Measurements from ENCODE around the gene CHID1. TPM values are rescaled to one million over a fixed set of nuclear protein-coding genes. Genes with fewer than 3 reads are reported as not detected.

CHID1 gene
- total RNA-seq, 1 donor from 2014 or later, result 74.6 TPM

GRCh38 chr11:942823-943222 is 32.2 kb upstream of the CHID1 start:
- Histone ChIP-seq H3K4me2 (ENCODE audit: low read length) (peak overlapping the region; percentile 44), H3K27ac (ENCODE audit: low read depth, low read length) (peak overlapping the region; percentile 54), H3K36me3 (ENCODE audit: insufficient read depth, low read length) (peaks cover 2% of the 10 kb centered on the region), H2AFZ (ENCODE audit: low read depth, low read length) (peak overlapping the region; percentile 34), H4K20me1 (ENCODE audit: insufficient read depth, low read length) (peaks cover 93% of the 10 kb centered on the region), H3K9ac (ENCODE audit: low read length) (peak overlapping the region; percentile 61), H3K9me3 (ENCODE audit: insufficient read depth, low read depth, low read length) (no peaks in the 10 kb centered on the region), H3K27me3 (ENCODE audit: insufficient read depth, low read length) (no peaks in the 10 kb centered on the region), H3K79me2 (ENCODE audit: insufficient read depth, low read length) (peaks cover 83% of the 10 kb centered on the region), H3K4me1 (ENCODE audit: insufficient read depth, low read length) (peaks cover 13% of the 10 kb centered on the region), H3K4me3 (ENCODE audit: insufficient read depth, low read depth, low read length) (no peak overlapping the region)
- Mint-ChIP-seq H3K27ac (ENCODE audit: unreplicated experiment) (peak overlapping the region; percentile 98), H3K36me3 (ENCODE audit: low read depth, unreplicated experiment) (peaks cover 8% of the 10 kb centered on the region), H3K9me3 (ENCODE audit: unreplicated experiment) (no peaks in the 10 kb centered on the region), H3K4me1 (ENCODE audit: low read depth, unreplicated experiment) (peaks cover 54% of the 10 kb centered on the region), H3K27me3 (ENCODE audit: low read depth, unreplicated experiment) (no peaks in the 10 kb centered on the region), H3K4me3 (ENCODE audit: unreplicated experiment) (peak overlapping the region; percentile 74)
- FAIRE-seq (no peak), DNase-seq (ENCODE audit: low read depth) (peak; percentile 76)
- no peak for TF ChIP-seq CTCF (IDR thresholded peaks at IDR 0.05; ENCODE audit: insufficient read depth, low read depth, low read length)
- TF ChIP-seq EZH2 (IDR thresholded peaks at IDR 0.05; ENCODE audit: insufficient read depth, low read length), result no peak

DNA sequence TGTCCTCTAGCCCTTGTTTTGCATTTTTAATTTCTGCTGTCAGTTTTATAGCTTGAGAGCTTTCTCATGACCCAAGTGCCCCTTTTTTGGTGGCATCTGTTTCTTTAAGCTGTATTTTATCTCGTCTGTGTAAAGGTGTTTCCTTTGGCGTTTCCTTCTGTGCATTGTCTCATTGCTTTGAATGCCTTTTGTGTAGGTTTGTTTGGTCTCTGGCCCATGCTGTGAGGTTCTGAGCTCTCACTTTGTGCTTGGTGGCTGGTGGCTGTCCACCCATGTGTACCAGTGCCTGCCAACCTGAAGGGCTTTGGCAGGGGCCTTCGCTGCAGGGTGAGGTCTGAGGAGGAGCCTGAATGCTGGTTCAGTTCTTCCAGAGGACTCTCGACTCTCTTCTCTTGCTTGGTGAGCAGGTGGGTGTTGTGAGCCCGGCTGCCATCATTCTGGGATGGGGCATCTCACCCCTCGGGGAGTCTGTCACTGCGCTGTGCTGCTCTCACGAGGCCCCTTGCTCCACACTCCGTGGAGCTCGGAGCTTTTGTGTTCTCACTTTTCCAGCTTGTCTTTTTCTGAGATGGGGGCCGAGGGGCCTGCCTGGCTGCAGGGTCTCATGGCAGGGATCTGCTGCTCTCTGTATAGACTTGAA is 30.0 kb upstream of the CHID1 start:
- Histone ChIP-seq H3K4me1 (ENCODE audit: insufficient read depth, low read length) (peaks cover 13% of the 10 kb centered on the region), H3K4me2 (ENCODE audit: low read length) (no peak overlapping the region), H3K27ac (ENCODE audit: low read depth, low read length) (no peak overlapping the region), H3K27me3 (ENCODE audit: insufficient read depth, low read length) (no peaks in the 10 kb centered on the region), H4K20me1 (ENCODE audit: insufficient read depth, low read length) (peaks cover 87% of the 10 kb centered on the region), H3K9ac (ENCODE audit: low read length) (no peak overlapping the region), H3K36me3 (ENCODE audit: insufficient read depth, low read length) (peaks cover 2% of the 10 kb centered on the region), H2AFZ (ENCODE audit: low read depth, low read length) (no peak overlapping the region), H3K9me3 (ENCODE audit: insufficient read depth, low read depth, low read length) (no peaks in the 10 kb centered on the region), H3K4me3 (ENCODE audit: insufficient read depth, low read depth, low read length) (no peak overlapping the region), H3K79me2 (ENCODE audit: insufficient read depth, low read length) (peaks cover 80% of the 10 kb centered on the region)
- no peak for FAIRE-seq
- no peaks in the 10 kb centered on the region for H3K27me3 Mint-ChIP-seq (ENCODE audit: low read depth, unreplicated experiment)
- no peaks in the 10 kb centered on the region for H3K9me3 Mint-ChIP-seq (ENCODE audit: unreplicated experiment)
- no peak for DNase-seq (ENCODE audit: low read depth)
- no peak for TF ChIP-seq CTCF (IDR thresholded peaks at IDR 0.05; ENCODE audit: insufficient read depth, low read depth, low read length)
- no peak for TF ChIP-seq EZH2 (IDR thresholded peaks at IDR 0.05; ENCODE audit: insufficient read depth, low read length)
- H3K36me3 Mint-ChIP-seq (ENCODE audit: low read depth, unreplicated experiment), result peaks cover 12% of the 10 kb centered on the region
- no peak overlapping the region for H3K4me3 Mint-ChIP-seq (ENCODE audit: unreplicated experiment)
- peak overlapping the region; percentile 27 for H3K27ac Mint-ChIP-seq (ENCODE audit: unreplicated experiment)
- H3K4me1 Mint-ChIP-seq (ENCODE audit: low read depth, unreplicated experiment), result peaks cover 49% of the 10 kb centered on the region

GRCh38 chr11:937841-938261 is 27.2 kb upstream of the CHID1 start:
- H2AFZ ChIP-seq (ENCODE audit: low read depth, low read length), result no peak overlapping the region
- no peaks in the 10 kb centered on the region for H3K27me3 ChIP-seq (ENCODE audit: insufficient read depth, low read length)
- Mint-ChIP-seq H3K4me3 (ENCODE audit: unreplicated experiment) (no peak overlapping the region), H3K27ac (ENCODE audit: unreplicated experiment) (peak overlapping the region; percentile 26), H3K4me1 (ENCODE audit: low read depth, unreplicated experiment) (peaks cover 31% of the 10 kb centered on the region), H3K36me3 (ENCODE audit: low read depth, unreplicated experiment) (peaks cover 7% of the 10 kb centered on the region), H3K9me3 (ENCODE audit: unreplicated experiment) (no peaks in the 10 kb centered on the region), H3K27me3 (ENCODE audit: low read depth, unreplicated experiment) (no peaks in the 10 kb centered on the region)
- no peak overlapping the region for H3K9ac ChIP-seq (ENCODE audit: low read length)
- peaks cover 86% of the 10 kb centered on the region for H3K79me2 ChIP-seq (ENCODE audit: insufficient read depth, low read length)
- no peak overlapping the region for H3K4me2 ChIP-seq (ENCODE audit: low read length)
- H3K36me3 ChIP-seq (ENCODE audit: insufficient read depth, low read length), result peaks cover 2% of the 10 kb centered on the region
- DNase-seq (ENCODE audit: low read depth) (no peak), FAIRE-seq (no peak)
- H3K4me3 ChIP-seq (ENCODE audit: insufficient read depth, low read depth, low read length), result no peak overlapping the region
- H3K4me1 ChIP-seq (ENCODE audit: insufficient read depth, low read length), result peaks cover 7% of the 10 kb centered on the region
- H3K27ac ChIP-seq (ENCODE audit: low read depth, low read length), result no peak overlapping the region
- TF ChIP-seq CTCF (IDR thresholded peaks at IDR 0.05; ENCODE audit: insufficient read depth, low read depth, low read length), result no peak
- TF ChIP-seq EZH2 (IDR thresholded peaks at IDR 0.05; ENCODE audit: insufficient read depth, low read length), result no peak
- H4K20me1 ChIP-seq (ENCODE audit: insufficient read depth, low read length), result peaks cover 85% of the 10 kb centered on the region
- no peaks in the 10 kb centered on the region for H3K9me3 ChIP-seq (ENCODE audit: insufficient read depth, low read depth, low read length)

Data from astrocyte (in vitro differentiated cells and primary cell).